ENCODE results near the gene SLC18A3. TPM values are rescaled to one million over a fixed set of nuclear protein-coding genes. Genes with fewer than 3 reads are reported as not detected.

Gene SLC18A3
- total RNA-seq, 1 experiment from 2014 or later = not detected

- no peaks in the 10 kb centered on the region for H3K4me1 ChIP-seq
These were observed 12.6 kb downstream of the SLC18A3 start for GRCh38 chr10:49622426-49623425.

DNA sequence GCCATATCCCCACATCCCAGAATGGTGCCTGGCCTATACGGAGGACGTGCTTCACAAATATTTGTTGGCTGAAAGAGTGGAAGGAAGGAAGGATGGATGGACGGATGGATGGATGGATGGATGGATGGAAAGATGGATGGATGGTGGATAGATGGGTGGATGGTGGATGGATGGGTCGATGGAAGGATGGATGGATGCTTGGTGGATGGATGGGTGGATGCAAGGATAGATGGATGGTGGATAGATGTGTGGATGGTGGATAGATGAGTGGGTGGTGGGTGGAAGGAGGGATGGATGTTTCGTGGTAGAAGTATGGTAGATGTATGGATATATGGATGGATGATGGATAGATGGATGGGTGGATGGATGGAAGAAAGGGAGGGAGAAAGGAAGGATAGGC lies 14.5 kb downstream of the SLC18A3 start:
- no peak for DNase-seq
- no peak overlapping the region for H3K27ac ChIP-seq
- H3K9me3 ChIP-seq (replicated peaks) = no peaks in the 10 kb centered on the region

More at GRCh38 chr10:49622426-49623425, 12.6 kb downstream of the SLC18A3 start:
- no peak overlapping the region for H3K4me3 ChIP-seq
- no peak for DNase-seq
- no peaks in the 10 kb centered on the region for H3K27me3 ChIP-seq
- H3K9me3 ChIP-seq (replicated peaks) = no peaks in the 10 kb centered on the region
- no peak overlapping the region for H3K27ac ChIP-seq
- H3K36me3 ChIP-seq = no peaks in the 10 kb centered on the region

GRCh38 chr10:49625411-49625810 lies 15.3 kb downstream of the SLC18A3 start:
- DNase-seq = no peak
- no peak overlapping the region for H3K27ac ChIP-seq
- H3K27me3 ChIP-seq = no peaks in the 10 kb centered on the region
- H3K4me3 ChIP-seq = no peak overlapping the region
- H3K4me1 ChIP-seq = no peaks in the 10 kb centered on the region
- H3K9me3 ChIP-seq (replicated peaks) = no peaks in the 10 kb centered on the region
- no peaks in the 10 kb centered on the region for H3K36me3 ChIP-seq

More for the DNA sequence above, 14.5 kb downstream of the SLC18A3 start:
- no peaks in the 10 kb centered on the region for H3K36me3 ChIP-seq
- H3K4me1 ChIP-seq = no peaks in the 10 kb centered on the region
- H3K27me3 ChIP-seq = no peaks in the 10 kb centered on the region
- no peak overlapping the region for H3K4me3 ChIP-seq

GRCh38 chr10:49627038-49627437 lies 16.9 kb downstream of the SLC18A3 start:
- DNase-seq = no peak
- Histone ChIP-seq H3K36me3 (no peaks in the 10 kb centered on the region), H3K27ac (no peak overlapping the region)

GRCh38 chr10:49627644-49628247 lies 17.6 kb downstream of the SLC18A3 start:
- DNase-seq = no peak
- Histone ChIP-seq H3K4me3 (no peak overlapping the region), H3K36me3 (no peaks in the 10 kb centered on the region), H3K9me3 (replicated peaks) (no peaks in the 10 kb centered on the region), H3K4me1 (no peaks in the 10 kb centered on the region), H3K27me3 (no peaks in the 10 kb centered on the region), H3K27ac (no peak overlapping the region)

More at GRCh38 chr10:49627038-49627437, 16.9 kb downstream of the SLC18A3 start:
- Histone ChIP-seq H3K4me3 (no peak overlapping the region), H3K9me3 (replicated peaks) (no peaks in the 10 kb centered on the region), H3K4me1 (no peaks in the 10 kb centered on the region), H3K27me3 (no peaks in the 10 kb centered on the region)

- no peak for DNase-seq
- Histone ChIP-seq H3K4me3 (no peak overlapping the region), H3K27me3 (no peaks in the 10 kb centered on the region), H3K9me3 (replicated peaks) (no peaks in the 10 kb centered on the region), H3K27ac (no peak overlapping the region), H3K4me1 (no peaks in the 10 kb centered on the region), H3K36me3 (no peaks in the 10 kb centered on the region)
These were observed 18.5 kb downstream of the SLC18A3 start for GRCh38 chr10:49628599-49628998.

DNA sequence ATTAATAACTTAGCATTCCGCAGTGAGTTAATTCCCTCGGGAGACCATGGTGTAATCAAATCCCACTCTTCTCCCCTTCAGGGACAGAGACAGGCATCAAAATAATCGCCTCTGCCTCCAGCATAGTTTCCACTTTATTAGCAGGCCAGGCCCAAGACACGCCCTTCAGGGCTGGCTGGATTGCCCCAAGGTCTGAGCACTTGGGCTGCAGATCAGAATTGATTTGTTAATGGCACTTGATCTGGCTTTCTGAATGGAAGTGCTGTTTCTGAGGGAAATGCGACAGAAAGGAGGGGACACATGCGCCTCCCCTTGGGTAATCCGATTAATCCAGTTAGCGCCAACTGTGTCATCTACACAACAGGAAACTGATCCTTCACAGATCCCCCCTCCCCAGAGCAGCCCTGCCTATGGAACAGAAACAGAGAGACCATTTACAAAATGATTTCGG lies 19.3 kb downstream of the SLC18A3 start:
- H3K4me3 ChIP-seq = no peak overlapping the region
- no peak overlapping the region for H3K27ac ChIP-seq
- no peaks in the 10 kb centered on the region for H3K27me3 ChIP-seq
- no peaks in the 10 kb centered on the region for H3K4me1 ChIP-seq
- H3K36me3 ChIP-seq = no peaks in the 10 kb centered on the region
- no peak for DNase-seq
- no peaks in the 10 kb centered on the region for H3K9me3 ChIP-seq (replicated peaks)

GRCh38 chr10:49631975-49632374 lies 21.9 kb downstream of the SLC18A3 start:
- no peaks in the 10 kb centered on the region for H3K27me3 ChIP-seq
- H3K4me3 ChIP-seq = no peak overlapping the region
- H3K36me3 ChIP-seq = no peaks in the 10 kb centered on the region
- H3K4me1 ChIP-seq = no peaks in the 10 kb centered on the region
- no peak overlapping the region for H3K27ac ChIP-seq
- no peaks in the 10 kb centered on the region for H3K9me3 ChIP-seq (replicated peaks)
- no peak for DNase-seq

DNA sequence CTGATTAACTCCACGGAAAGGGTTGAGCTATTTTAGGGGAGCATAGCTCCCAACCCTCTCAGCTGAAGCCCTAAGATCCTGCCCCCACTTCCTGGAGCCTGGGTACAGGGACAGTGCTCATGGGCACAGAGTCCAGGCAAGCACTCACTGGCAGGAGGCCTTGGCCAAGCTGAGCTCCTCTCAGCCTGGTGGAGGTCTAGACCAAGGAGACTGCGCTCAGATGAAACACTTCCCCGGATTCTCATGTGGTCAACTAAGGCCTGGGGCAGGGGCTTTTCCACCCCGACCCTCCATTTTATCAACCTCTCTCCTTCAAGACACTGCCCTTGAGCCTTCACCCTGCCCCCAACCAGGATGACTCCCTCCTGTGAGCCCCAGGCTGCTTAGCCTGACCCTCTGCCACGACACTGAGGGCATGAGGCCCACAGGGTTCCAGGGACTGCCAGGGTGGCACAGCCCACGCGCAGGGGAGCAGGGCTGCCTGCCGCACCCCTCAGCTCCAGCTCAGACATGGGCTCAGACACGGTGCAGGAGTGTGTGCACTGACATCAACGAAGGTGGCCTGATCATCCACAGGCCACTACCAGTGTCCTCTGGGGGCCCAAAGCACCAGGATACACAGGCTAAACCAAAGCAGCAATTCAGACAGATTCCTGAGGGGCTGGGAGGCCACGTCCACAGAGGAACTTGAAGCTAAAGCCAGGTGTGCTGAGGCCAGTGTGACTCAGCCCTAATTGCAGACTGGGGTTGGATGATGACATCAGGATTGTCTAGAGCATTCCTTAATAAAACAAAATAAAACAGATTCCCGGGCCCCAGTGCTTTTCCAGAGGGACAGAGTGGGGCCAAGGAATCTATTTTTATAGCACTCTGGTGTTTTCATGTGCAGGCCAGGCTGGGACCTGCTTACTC lies 22.6 kb downstream of the SLC18A3 start:
- Histone ChIP-seq H3K9me3 (replicated peaks) (no peaks in the 10 kb centered on the region), H3K4me1 (no peaks in the 10 kb centered on the region), H3K27ac (no peak overlapping the region), H3K4me3 (no peak overlapping the region), H3K27me3 (no peaks in the 10 kb centered on the region), H3K36me3 (no peaks in the 10 kb centered on the region)
- no peak for DNase-seq

- Histone ChIP-seq H3K27me3 (no peaks in the 10 kb centered on the region), H3K27ac (no peak overlapping the region), H3K36me3 (no peaks in the 10 kb centered on the region), H3K4me3 (no peak overlapping the region), H3K4me1 (no peaks in the 10 kb centered on the region), H3K9me3 (replicated peaks) (no peaks in the 10 kb centered on the region)
- no peak for DNase-seq
These were observed 23.4 kb downstream of the SLC18A3 start for GRCh38 chr10:49633327-49634068.

- Histone ChIP-seq H3K27ac (no peak overlapping the region), H3K4me3 (no peak overlapping the region), H3K9me3 (replicated peaks) (no peaks in the 10 kb centered on the region), H3K27me3 (no peaks in the 10 kb centered on the region), H3K4me1 (no peaks in the 10 kb centered on the region), H3K36me3 (no peaks in the 10 kb centered on the region)
- DNase-seq = no peak
These were observed 24.1 kb downstream of the SLC18A3 start for GRCh38 chr10:49634069-49634660.

- Histone ChIP-seq H3K9me3 (replicated peaks) (no peaks in the 10 kb centered on the region), H3K27ac (no peak overlapping the region)
These were observed 32.2 kb downstream of the SLC18A3 start for GRCh38 chr10:49642311-49642710.

GRCh38 chr10:49643241-49644034 lies 33.3 kb downstream of the SLC18A3 start:
- Histone ChIP-seq H3K9me3 (replicated peaks) (no peaks in the 10 kb centered on the region), H3K27ac (no peak overlapping the region), H3K4me3 (no peak overlapping the region), H3K36me3 (no peaks in the 10 kb centered on the region), H3K27me3 (no peaks in the 10 kb centered on the region), H3K4me1 (no peaks in the 10 kb centered on the region)
- DNase-seq = no peak

More at GRCh38 chr10:49642311-49642710, 32.2 kb downstream of the SLC18A3 start:
- no peak for DNase-seq
- no peaks in the 10 kb centered on the region for H3K27me3 ChIP-seq
- no peak overlapping the region for H3K4me3 ChIP-seq
- no peaks in the 10 kb centered on the region for H3K4me1 ChIP-seq
- no peaks in the 10 kb centered on the region for H3K36me3 ChIP-seq

All from SJCRH30 (cell line).